ENCODE data around the gene CDC14A.
A peak's percentile ranks its signal among the peaks of the same experiment; 100 is the strongest.

The CDC14A gene

DNA sequence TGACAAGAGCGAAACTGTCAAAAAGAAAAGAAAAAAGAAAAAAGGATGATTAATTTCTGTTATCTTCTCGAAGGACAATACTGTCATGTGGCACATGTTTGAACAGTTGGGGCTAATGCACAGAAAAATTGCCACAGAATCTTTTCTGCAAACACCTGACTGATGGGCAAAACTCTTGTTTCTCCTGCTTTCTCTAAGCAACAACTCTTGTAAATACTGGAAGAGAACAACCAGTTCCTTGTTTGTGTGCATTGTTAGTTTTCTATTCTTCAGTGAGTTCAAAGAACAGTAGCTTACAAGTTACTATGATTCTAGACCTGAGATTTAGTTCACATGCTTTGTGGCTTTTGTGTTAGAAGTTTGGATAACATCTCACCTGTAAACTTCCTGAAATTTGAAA is 60.7 kb downstream of the CDC14A start:
- no peak for DNase-seq

DNA sequence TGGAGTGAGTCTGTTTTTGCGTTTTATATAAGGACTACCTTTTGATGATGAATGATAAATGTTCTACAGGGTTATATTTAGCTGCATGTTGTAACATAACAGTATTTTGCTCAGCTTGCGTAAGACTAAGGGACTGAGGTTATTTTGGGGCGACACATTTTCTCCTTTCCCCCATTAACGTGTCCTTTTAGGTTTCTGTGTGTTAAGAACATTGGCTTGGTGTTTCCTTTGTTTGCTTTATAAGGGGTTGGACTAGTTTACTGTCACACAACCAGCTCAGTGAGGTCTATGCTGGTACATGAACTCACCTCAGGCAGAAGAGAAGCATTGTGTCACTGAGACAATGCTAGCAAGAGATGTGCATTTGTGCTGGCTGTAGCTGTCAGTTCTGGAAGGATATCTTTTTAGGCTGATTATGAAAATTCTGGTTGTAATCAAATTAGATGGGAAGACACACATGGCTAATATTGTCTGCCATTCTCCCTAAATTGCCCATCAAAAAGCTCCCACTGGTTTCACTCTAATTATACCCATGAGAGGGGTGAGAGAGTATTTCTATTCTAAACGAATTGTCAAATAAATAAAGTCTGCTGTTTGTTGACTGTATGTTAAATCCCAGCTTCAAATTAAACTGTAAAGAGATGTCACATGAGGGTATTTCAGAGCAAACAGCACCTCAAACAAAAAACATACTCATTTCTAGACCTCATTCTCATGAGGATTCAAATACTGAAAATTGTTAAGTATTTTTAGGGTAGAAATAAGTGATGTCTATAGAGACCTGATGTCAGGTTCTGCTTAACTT is 62.6 kb downstream of the CDC14A start:
- DNase-seq = peak; percentile 13

DNA sequence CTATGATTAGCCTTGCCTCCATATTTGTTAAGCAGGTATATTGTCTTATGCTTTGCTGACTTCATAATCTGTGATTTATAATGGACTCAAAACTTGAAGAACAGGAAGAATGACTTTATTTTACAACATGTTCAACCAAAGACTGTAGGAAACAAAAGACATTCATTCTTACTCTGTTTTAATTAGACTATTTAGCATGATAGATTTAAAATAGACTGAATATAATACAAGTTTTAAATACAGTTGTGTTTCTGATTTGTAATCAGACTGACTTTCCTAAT is 63.1 kb downstream of the CDC14A start:
- no peak for DNase-seq

DNA sequence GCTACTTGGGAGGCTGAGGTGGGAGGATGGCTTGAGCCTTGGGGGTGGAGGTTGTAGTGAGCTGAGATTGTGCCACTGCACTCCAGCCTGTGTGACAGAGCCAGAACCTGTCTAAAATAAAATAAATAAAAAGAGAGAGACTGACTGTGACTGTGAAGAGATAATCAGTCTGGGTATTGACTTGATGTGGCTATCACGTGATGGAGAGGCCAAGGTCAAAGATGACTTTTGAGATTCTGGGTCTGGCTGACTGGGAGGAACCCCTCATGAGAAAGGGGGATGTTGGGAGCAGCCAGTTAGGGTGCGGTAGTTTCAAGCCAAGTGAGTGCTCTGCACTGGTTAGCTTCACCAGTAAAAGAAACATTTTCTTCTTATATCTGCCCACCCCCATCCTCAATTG is 66.8 kb downstream of the CDC14A start:
- no peak for DNase-seq

DNA sequence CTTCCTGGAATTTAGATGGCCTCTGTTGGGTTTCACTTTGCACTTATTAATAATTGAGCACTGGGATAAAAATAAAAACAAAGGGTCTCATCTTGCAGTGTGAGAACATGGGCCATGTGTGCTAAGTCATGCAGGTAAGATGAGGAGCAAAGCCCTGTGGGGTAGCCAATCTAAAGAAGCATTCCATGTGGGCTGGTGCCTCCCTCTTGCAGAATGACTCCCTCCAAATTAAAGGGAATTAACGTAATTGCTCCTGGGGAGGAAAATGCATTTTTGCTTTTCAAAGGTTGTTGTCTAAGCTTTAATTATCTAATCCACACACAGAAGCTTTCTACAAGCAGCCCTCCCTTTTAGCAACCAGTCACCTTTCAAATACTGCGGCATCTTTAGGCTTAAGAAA is 69.8 kb downstream of the CDC14A start:
- no peak for DNase-seq

DNA sequence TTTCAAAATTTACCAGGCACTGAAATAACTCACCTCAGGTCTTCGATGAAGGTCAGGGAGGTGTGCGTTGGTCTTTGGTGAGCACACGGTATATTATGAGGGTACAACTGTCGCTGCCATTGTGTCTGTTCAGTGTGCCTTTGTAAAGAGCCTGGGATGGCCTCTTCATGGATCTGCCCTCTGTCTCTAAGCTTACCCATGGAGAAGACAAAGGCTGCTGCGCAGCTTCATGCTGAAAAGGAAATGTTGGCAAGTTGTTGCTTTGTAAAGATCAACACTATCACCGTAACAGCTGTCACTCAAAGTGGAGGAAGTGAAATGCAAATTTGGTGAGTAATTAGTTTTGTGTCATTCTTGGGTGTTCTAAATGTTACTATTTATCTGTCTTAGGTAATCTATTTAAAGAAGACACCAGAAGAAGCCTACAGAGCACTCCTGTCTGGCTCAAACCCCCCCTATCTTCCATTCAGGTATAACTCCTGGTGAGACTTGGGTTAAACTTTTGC is 71.6 kb downstream of the CDC14A start:
- peak; percentile 55 for DNase-seq

DNA sequence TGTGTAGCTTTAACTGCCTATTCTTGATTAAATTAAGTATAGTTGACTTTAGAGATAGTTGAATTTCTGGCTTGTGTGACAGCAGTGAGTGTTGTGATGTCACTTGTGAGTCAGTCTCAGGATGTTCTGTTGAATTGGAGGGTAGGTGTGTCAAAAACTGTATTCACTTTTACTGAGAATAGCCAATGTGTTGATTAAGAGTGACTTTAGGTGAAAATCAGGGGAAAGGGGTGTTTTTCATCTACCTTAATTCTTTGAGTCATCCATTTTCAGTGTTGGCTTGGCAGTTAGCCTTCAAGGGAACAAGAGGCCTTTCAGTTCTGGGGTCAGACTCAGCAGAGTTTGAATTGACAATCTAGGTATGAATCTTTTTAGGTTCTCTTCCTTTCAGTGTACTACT is 75.9 kb downstream of the CDC14A start:
- DNase-seq = peak; percentile 31

DNA sequence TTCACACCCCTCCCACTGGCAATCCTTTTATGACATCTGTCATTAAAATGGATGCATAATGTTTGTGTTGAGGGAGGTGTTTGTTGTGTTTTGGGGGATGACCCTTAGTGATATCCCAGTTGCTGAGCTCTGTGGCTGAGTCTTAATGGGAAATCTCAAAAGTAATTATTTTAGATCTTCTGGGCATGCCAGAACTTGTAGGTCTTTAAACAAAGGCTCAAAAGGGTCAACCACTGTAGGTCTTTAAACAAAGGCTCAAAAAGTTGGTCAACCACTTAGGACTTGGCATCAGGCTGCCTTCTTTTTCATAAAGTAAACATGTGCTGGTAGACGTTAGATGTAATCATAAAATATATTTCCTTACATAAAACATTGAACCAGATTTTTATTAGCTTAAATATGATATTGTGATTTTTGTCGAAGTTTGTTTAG is 78.0 kb downstream of the CDC14A start:
- DNase-seq = no peak

DNA sequence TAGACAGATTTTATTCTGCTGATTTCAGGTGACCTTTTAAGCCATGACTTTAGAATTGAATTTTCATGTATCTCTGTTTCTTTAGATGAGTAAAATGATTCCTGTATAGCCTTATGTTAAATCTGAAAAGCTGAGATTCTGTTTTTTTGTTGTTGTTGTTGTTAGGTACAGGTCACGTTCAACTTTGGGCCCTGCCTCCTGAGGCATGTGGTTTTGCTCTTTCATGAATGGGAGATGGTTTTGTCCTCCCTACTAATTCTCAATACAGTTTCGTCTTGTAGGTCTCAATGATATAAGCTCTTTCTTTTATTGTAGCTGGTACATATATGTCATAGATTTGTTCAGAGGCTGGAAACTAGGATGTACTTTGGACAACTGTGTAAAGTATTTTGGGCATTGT is 79.6 kb downstream of the CDC14A start:
- DNase-seq = no peak

DNA sequence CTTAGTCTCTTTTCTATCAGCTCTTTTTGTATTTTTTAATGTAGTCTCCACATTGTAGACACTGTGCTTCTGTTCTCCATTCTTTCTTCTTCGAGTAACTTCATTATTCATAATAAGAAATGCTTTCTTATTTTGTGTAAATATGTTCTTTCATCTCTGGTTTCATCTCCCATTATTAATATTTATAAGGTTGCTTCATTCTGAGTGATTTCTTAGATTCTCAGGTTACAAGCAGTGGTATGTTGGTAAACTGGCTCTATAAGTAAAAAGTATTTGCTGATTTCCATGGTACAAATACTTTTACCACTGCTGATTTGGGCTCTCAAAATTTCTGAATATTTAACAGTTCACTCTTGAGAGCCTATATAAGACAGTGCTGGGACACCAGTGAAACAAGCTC is 81.3 kb downstream of the CDC14A start:
- no peak for DNase-seq

DNA sequence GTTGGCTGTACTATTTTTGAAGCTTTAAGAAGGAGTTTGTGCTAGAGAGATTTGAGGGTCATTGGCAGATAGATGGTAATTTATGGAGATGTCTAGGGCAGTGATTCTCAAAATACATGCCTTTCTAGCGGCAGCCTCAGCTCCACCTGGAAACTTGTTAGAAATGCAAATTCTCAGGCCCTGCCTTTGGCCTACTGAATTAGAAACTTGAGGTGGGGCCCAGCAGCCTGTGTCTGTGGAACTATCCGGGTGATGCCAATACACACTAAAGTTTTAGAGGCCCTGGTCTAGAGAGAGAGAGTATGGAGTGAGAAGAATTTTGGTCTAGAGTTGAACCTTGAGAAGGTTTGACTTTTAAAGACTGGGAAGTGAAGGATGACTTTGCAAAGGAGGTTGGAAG is 82.5 kb downstream of the CDC14A start:
- no peak for DNase-seq

DNA sequence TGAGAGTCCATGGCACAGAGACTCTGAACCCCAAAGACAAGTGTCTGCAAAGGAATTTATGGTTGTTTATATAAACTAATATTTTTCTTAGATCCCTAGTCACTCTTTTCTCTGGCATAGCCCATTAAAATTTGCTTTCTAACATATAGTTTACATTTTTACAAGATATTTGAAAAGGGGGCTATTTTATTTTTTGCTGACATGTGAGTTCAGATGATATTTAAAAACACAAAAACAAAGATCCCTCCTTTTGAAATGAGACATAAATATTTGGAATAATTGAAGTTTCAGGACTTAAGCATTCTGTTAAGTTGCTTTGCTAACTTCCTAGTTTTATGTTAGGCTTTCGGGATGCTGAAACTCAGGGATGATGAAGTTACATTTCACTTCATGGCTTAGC is 86.1 kb downstream of the CDC14A start:
- DNase-seq = no peak

DNA sequence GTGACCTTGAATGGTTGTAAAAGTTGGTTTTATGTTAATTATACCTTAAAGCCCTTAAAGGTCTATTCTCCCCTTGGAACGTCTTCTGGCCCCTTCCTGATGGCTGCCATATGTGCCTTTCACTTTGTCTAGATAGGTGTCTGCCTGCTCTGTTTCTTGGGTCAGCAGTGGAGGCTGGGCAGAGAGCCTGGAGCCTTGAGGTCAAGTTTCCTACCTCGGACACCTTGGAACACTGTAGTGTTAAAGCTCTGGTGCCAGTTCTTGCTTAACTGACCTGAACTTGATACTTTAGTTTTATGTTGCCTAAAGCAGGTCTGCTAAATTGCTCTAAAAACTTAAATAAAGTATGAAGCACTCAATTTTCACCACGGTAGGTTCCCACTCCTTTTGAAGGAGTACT is 86.5 kb downstream of the CDC14A start:
- DNase-seq = no peak

DNA sequence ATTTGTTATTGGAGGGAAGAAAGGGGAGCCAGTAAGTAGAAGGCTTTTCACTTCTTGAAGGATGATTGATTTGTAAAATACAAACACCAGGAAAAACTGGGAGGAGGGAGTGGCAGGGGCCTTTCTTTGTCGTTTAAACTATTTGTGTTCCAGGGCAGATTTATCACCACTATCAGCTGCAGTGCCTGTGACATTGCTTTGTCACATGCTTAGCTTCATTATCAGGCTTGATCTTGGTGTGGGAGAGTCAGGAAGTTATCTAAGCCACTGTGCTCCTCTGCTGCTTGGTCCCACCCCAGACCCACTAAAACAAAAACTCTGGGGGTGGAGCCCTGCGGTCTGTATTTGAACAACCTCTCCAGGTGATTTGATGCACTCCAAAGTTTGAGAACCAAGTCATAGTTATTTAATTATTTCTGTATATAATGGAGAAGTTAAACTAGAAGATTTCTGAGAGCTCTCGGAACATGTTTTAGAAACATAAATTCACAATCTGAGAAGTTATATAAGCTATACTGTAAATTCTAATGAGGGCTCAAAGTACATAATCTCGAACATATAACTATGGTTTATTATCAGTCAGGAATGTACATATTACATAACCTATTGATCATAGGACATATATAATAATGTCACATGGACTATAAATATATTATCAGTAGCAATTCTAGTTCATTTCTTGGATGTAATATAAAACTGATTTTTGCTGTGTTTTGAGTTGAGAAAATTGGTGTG is 87.9 kb downstream of the CDC14A start:
- peak; percentile 86 for DNase-seq

DNA sequence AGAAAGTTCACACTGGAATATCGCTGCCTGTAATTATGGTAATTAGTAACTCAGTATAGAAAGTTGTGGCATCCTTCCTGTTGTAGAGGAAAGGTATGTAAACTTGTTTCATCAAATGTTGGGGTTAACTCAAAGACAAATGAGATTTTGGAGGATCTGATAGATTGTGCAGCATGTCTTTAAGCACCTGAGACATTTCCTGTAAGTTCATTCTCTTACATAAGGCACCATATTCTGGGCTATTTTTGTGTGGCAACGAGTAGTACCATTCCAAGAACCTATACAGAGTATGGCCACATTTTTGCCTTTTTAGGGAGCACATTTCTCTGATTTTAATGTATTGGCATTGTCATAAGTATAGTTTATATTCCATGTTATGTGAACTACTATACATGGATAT is 88.8 kb downstream of the CDC14A start:
- DNase-seq = no peak

DNA sequence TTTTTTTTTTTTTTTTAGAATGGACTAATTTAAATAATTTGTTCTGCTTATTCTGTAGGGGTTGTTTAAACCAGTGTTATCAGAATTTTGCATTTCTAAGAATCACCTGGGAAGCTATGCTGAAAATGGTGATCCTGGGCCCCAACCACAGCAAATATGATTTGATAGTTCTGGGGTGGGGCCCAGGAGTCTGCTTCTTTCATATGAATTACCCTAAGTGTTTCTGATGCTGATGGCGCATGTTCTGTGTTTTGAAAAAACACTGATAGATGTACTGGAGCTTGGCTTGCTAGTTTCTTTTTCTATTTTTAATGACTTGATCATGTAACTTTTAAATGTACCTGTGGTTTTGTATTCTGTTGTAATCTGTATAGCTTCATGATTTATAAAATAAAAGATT is 89.3 kb downstream of the CDC14A start:
- DNase-seq = peak; percentile 44

DNA sequence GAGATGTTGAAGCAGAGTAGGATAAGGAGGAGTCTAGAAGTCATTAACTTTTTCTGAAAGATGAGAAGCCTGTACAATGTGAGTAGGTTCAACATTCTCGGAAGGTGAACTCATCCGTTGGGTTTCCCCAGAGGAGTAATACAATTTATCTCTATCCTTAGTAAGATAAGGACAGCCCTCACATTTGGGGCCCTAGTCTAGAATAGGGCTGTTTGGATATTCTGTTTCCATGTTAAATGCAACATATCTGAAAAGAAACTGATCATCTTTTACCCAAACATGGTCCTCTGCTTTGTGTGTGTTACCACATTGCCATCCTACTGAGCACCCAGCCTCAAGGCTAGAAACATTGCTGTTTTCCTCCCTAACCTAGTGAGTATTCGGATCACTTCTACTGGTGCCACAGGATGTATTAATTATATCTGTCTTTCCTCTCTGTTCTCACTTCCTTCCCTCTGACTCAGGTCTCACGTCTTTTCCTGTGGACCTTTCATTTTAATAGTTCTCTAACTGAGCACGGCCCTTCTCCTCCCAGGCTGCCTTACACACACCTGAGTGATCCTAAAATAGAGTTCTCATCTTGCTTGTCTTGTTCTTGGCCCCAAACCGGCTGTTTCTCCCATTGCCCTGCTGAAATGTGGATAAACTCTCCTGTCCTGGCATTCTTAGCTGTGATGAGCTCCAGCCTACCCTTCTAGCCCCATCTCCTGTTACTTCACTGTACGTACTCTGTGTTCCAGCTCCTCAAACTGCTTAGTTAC is 91.7 kb downstream of the CDC14A start:
- peak; percentile 47 for DNase-seq

DNA sequence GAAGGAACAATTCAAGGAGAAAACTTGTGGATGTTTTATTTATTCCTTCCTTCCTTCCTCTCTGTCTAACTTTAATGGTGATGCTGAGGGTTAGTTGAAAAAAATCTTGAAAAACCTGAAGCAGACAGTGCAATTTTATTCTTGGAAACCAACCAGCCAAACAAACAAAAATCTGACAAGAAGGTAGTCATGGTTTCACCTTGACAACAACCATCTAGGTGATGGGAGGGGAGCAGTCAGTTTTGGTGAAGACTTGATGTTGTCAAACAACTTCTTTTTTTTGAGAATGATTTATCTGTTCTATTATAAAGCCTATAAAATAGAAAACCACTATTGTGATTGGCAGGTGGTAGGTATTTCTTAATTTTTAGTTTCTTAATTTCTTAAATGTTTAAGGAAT is 93.3 kb downstream of the CDC14A start:
- DNase-seq = peak; percentile 41

DNA sequence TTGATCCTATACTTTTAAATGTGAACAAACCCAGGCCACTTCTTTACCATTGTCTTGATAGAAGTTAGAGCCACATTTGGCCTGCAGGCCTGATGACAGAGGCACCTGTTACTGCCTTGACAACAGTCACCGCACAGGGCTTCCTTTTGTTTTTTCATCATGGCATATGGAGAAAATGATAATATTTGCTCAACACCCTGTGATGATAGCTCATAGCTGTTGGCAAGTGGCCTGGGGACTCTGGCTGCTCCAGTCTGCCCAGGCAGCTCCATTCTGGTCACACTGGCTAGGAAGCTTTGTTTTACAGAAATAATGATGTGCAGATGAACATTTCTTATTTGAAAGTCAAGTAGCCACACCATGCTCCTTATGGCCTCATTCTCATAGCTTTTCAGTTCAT is 96.1 kb downstream of the CDC14A start:
- no peak for DNase-seq

DNA sequence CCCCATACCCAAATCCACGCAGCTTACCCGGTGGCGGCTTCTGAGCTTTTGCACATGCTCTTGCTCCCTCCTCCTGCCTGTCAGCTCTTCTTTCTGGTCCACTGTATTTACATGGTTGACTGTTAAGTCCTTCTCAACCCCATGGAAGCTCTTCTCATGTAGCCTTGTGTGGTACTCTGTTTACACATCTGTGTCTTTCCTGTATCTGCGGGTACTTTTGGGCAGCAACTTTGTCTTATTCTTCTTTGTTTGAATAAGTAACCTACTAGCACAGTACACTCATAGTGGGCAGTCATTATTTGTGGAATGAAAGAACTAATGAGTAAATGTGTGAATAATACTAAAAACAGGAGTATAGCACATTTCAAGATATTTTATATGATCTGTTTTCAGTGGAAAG is 97.2 kb downstream of the CDC14A start:
- DNase-seq = no peak

DNA sequence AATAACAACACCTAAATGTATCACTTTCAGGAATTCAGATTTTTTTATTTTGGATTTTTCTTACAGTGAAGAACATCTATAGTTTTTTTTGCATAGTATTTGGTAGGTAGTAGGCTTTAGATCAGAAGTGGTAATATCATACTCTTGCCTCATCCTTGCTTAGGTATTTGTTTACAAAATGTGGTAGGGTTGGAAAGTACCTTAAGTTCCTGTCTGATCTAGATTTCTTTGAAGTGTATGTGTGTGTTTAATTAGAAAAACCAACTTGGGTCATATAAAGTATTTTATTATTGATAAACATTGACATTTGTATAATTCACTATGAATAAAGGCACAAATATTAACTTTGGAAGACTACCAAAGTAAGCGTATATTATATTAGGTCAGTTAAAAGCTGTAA is 100.3 kb downstream of the CDC14A start:
- no peak for DNase-seq

DNA sequence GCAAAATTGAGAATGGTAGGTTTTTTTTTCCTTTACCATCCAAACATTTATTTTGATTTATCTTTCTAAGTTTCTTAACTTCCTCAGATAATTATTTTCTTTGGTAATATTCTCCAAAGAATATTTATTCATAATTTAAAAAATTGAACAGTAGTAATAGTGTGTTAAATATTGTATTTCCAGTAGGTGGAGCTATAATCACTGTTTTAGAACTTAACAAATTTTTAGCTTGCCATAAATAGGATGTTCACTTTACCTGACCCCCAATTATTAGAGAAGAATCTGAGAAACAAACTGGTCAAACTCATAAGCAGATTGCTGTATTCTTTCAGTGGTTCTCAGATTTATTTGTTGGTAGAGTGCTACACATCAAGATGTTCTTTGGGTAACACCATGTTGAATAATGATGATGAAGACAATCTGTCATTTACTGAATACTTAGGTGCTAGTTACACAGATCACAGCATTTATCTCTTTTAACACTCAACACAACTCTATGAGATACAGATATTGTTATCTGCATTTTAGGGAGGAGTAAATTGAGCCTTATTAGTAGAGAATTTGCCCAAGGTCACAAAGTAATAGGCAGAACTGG is 103.3 kb downstream of the CDC14A start:
- DNase-seq = no peak

DNA sequence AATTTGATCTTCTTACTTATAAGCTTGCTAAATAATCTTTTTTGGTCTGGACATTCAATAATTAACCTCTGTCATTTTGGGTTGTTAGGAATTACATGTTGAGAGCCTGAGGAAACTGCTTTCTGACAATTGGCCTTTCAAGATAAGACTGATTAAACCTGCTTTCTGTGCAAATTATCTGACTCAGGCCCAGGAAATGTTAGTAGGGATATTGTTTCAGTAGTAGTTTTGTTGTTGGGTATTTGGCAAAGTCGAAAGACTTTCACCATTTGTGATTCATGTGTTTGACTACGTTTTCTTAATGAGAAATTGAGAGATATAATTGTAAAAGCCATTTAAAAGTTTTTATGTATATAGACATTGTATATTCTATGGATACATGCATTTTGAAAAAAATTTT is 104.6 kb downstream of the CDC14A start:
- DNase-seq = no peak
